ENCODE results near the gene RAB3GAP2.
"Not testable (repeated sequence)": the region's sequence is repeated elsewhere in the genome, so short reads cannot be mapped to it uniquely, and the experiment has no call there.

Gene RAB3GAP2

GRCh38 chr1:220233927-220234326, 38.3 kb downstream of the RAB3GAP2 start:
- no peak for DNase-seq

GRCh38 chr1:220229771-220230170, 42.5 kb downstream of the RAB3GAP2 start:
- DNase-seq, result no peak

GRCh38 chr1:220227393-220227792, 44.9 kb downstream of the RAB3GAP2 start:
- DNase-seq, result no peak

- DNase-seq, result no peak
These were observed 45.5 kb downstream of the RAB3GAP2 start for GRCh38 chr1:220226752-220227151.

GRCh38 chr1:220225957-220226356, 46.3 kb downstream of the RAB3GAP2 start:
- DNase-seq, result no peak

GRCh38 chr1:220224611-220225124, 47.6 kb downstream of the RAB3GAP2 start:
- no peak for DNase-seq

GRCh38 chr1:220224033-220224432, 48.2 kb downstream of the RAB3GAP2 start:
- no peak for DNase-seq

- no peak for DNase-seq
These were observed 49.3 kb downstream of the RAB3GAP2 start for GRCh38 chr1:220222939-220223338.

GRCh38 chr1:220221670-220222069, 50.6 kb downstream of the RAB3GAP2 start:
- DNase-seq, result no peak

GRCh38 chr1:220221269-220221668, 51.0 kb downstream of the RAB3GAP2 start:
- no peak for DNase-seq

- DNase-seq, result not testable (repeated sequence)
These were observed 51.6 kb downstream of the RAB3GAP2 start for GRCh38 chr1:220220699-220221040.

GRCh38 chr1:220219865-220220698, 52.2 kb downstream of the RAB3GAP2 start:
- DNase-seq, result no peak

GRCh38 chr1:220219136-220219442, 53.2 kb downstream of the RAB3GAP2 start:
- no peak for DNase-seq

- DNase-seq, result peak; percentile 8
These were observed 53.7 kb downstream of the RAB3GAP2 start for GRCh38 chr1:220218397-220219135.

GRCh38 chr1:220217383-220217988, 54.8 kb downstream of the RAB3GAP2 start:
- no peak for DNase-seq

- no peak for DNase-seq
These were observed 58.8 kb downstream of the RAB3GAP2 start for GRCh38 chr1:220213382-220213983.

- no peak for DNase-seq
These were observed 64.8 kb downstream of the RAB3GAP2 start for GRCh38 chr1:220207411-220207810.

GRCh38 chr1:220204758-220205157, 67.5 kb downstream of the RAB3GAP2 start:
- DNase-seq, result not testable (repeated sequence)

- no peak for DNase-seq
These were observed 68.4 kb downstream of the RAB3GAP2 start for GRCh38 chr1:220203816-220204215.

GRCh38 chr1:220198186-220199005, 73.9 kb downstream of the RAB3GAP2 start:
- DNase-seq, result no peak

- DNase-seq, result no peak
These were observed 76.6 kb downstream of the RAB3GAP2 start for GRCh38 chr1:220195701-220196100.

GRCh38 chr1:220189750-220190347, 82.4 kb downstream of the RAB3GAP2 start:
- DNase-seq, result peak; percentile 34
